HCT116 (cell line): Measurements from ENCODE around the gene CACNB2. TPM values are rescaled to one million over a fixed set of nuclear protein-coding genes. Genes with fewer than 3 reads are reported as not detected.

Experiments used
- ATAC-seq: fragments of 200-7000 bp; cut with Tn5 transposase; 2 replicates; pipeline ENCODE4 v1.9.1; 2020; ENCODE audit warnings: mild to moderate bottlenecking, moderate library complexity
- Bru-seq: library from RNA; stranded (reverse); fragments of 400-500 nt; gene quantifications from one replicate; lab custom pipeline; 2021; lab: Mats Ljungman, UMichigan
- BruChase-seq, 2 experiments: library from RNA; stranded (reverse); fragments of 400-500 nt; gene quantifications; one replicate each; lab custom pipeline; 2021; lab: Mats Ljungman, UMichigan
- BruUV-seq: library from RNA; stranded (reverse); fragments of 400-500 nt; replicated peaks from 2 replicates; lab custom pipeline; 2021; lab: Mats Ljungman, UMichigan
- CTCF ChIA-PET: fragments of 300-600 bp; sonication (Branson Sonifier 250); formaldehyde crosslinking; loops from one replicate; lab custom pipeline; 2021; ENCODE audit warnings: antibody characterized with exemption; lab: Charles Lee
- POLR2A ChIA-PET: fragments of 300-600, 350-600 bp; sonication (Branson Sonifier 250); formaldehyde crosslinking; loops from one replicate; lab custom pipeline; 2021; ENCODE audit warnings: antibody characterized with exemption; lab: Charles Lee
- RAD21 ChIA-PET, 2 experiments: fragments of 300-600 bp; sonication (Branson Sonifier 250); formaldehyde crosslinking; loops; one replicate each; lab custom pipeline; 2023; ENCODE audit warnings: low total read pairs in 2 of 2; ENCODE audit not compliant: uncharacterized antibody in 2 of 2, unreplicated experiment in 2 of 2, low non-redundant PET in 1 of 2; lab: Charles Lee
- DNase-seq: peaks from one replicate; pipeline ENCODE4 v3.0.0-alpha.2; 2010; ENCODE audit warnings: low read depth, low spot score
- H2AFZ ChIP-seq: fragments of 200-600 bp; shearing (Covaris generic), sonication (generic); 2 replicates; pipeline ENCODE4 v1.6.1; 2017; ENCODE audit warnings: low read depth, mixed run types, mixed read lengths, antibody characterized with exemption, low read length; ENCODE audit not compliant: poor library complexity, severe bottlenecking
- H3K27ac ChIP-seq: 2 replicates; pipeline ENCODE4 v1.5.1; 2012; ENCODE audit warnings: low read depth, low read length
- H3K27me3 ChIP-seq: fragments of 200-600 bp; sonication (generic); 2 replicates; pipeline ENCODE4 v1.6.1; 2016; ENCODE audit warnings: mixed run types, low read length, mixed read lengths; ENCODE audit not compliant: insufficient read depth
- H3K36me3 ChIP-seq, 2 experiments: fragments of 200-500 bp in 1 of 2; fragments of 200-600 bp in 1 of 2; sonication (Bioruptor generic) in 1 of 2; sonication (generic) in 1 of 2; 2 replicates each; pipeline versions ENCODE4 v1.5.1 to v1.6.1; 2014 to 2016; ENCODE audit warnings: low read length in 2 of 2, inconsistent platforms in 1 of 2, mixed read lengths in 1 of 2, mixed run types in 1 of 2; ENCODE audit not compliant: insufficient read depth in 2 of 2, control insufficient read depth in 1 of 2
- H3K4me1 ChIP-seq, 2 experiments: fragments of 200-600 bp in 1 of 2; sonication (generic) in 1 of 2; 2 replicates each; pipeline versions ENCODE4 v1.5.1 to v1.6.1; 2012 to 2017; ENCODE audit warnings: low read length in 2 of 2, inconsistent platforms in 1 of 2, mild to moderate bottlenecking in 1 of 2, mixed read lengths in 1 of 2, mixed run types in 1 of 2, moderate library complexity in 1 of 2; ENCODE audit not compliant: insufficient read depth in 2 of 2, control insufficient read depth in 1 of 2
- H3K4me2 ChIP-seq: fragments of 200-600 bp; sonication (generic); 2 replicates; pipeline ENCODE4 v1.6.1; 2017; ENCODE audit warnings: mixed run types, low read length, mixed read lengths
- H3K4me3 ChIP-seq, 2 experiments: fragments of 200-600 bp in 1 of 2; sonication (generic) in 1 of 2; replicated peaks in 1 of 2; 2 replicates each; pipeline ENCODE4 v1.5.1; 2011 to 2016; ENCODE audit warnings: low read length in 2 of 2, control low read depth in 1 of 2, low read depth in 1 of 2, mild to moderate bottlenecking in 1 of 2, mixed read lengths in 1 of 2, mixed run types in 1 of 2
- H3K79me2 ChIP-seq: fragments of 200-600 bp; sonication (generic); 2 replicates; pipeline ENCODE4 v1.6.1; 2017; ENCODE audit warnings: mild to moderate bottlenecking, mixed run types, low read length, moderate library complexity, mixed read lengths; ENCODE audit not compliant: insufficient read depth
- H3K9ac ChIP-seq: fragments of 200-600 bp; sonication (generic); 2 replicates; pipeline ENCODE4 v1.6.1; 2016; ENCODE audit warnings: low read length, mixed read lengths
- H3K9me2 ChIP-seq: fragments of 200-600 bp; sonication (generic), shearing (Covaris generic); 2 replicates; pipeline ENCODE4 v1.6.1; 2017; ENCODE audit warnings: mixed run types, mild to moderate bottlenecking, moderate library complexity; ENCODE audit not compliant: insufficient read depth
- H3K9me3 ChIP-seq, 2 experiments: fragments of 200-500 bp in 1 of 2; fragments of 200-600 bp in 1 of 2; sonication (Bioruptor generic) in 1 of 2; sonication (generic) in 1 of 2; 2 replicates each; pipeline ENCODE4 v1.6.1; 2014 to 2017; ENCODE audit warnings: low read length in 2 of 2, mixed read lengths in 2 of 2, inconsistent platforms in 1 of 2, low read depth in 1 of 2, mild to moderate bottlenecking in 1 of 2, mixed run types in 1 of 2, moderate library complexity in 1 of 2; ENCODE audit not compliant: control insufficient read depth in 1 of 2, insufficient read depth in 1 of 2
- H4K20me1 ChIP-seq: fragments of 200-600 bp; sonication (generic), shearing (Covaris generic); 2 replicates; pipeline ENCODE4 v1.6.1; 2017; ENCODE audit warnings: mixed run types, mild to moderate bottlenecking, moderate library complexity; ENCODE audit not compliant: insufficient read depth
- CBX3 ChIP-seq: IDR thresholded peaks from 2 replicates; pipeline ENCODE4 v1.6.1; 2012; ENCODE audit warnings: low read depth
- CEBPB ChIP-seq: IDR thresholded peaks from 2 replicates; pipeline ENCODE4 v1.6.1; 2012; ENCODE audit warnings: low read depth
- EGR1 ChIP-seq: IDR thresholded peaks from 2 replicates; pipeline ENCODE4 v1.6.1; 2012; ENCODE audit warnings: low read depth
- EZH2 ChIP-seq: fragments of 200-600 bp; sonication (generic); IDR thresholded peaks from 2 replicates; pipeline ENCODE4 v1.6.1; 2017; ENCODE audit warnings: antibody characterized with exemption, mixed run types
- EZH2phosphoT487 ChIP-seq: fragments of 200-600 bp; IDR thresholded peaks from 2 replicates; pipeline ENCODE4 v1.6.1; 2018; ENCODE audit warnings: antibody characterized with exemption, borderline replicate concordance
- JUND ChIP-seq: IDR thresholded peaks from 2 replicates; pipeline ENCODE4 v1.6.1; 2012
- POLR2A ChIP-seq: IDR thresholded peaks from 2 replicates; pipeline ENCODE4 v1.7.0; 2011; ENCODE audit warnings: borderline replicate concordance; ENCODE audit not compliant: insufficient read depth, insufficient read length; ENCODE audit errors: extremely low read depth
- POLR2AphosphoS5 ChIP-seq: IDR thresholded peaks from 2 replicates; pipeline ENCODE4 v1.6.1; 2011; ENCODE audit warnings: mild to moderate bottlenecking, low read depth, low read length, moderate library complexity
- RAD21 ChIP-seq: IDR thresholded peaks from 2 replicates; pipeline ENCODE4 v1.6.1; 2012; ENCODE audit warnings: low read depth, mild to moderate bottlenecking
- SP1 ChIP-seq: IDR thresholded peaks from 2 replicates; pipeline ENCODE4 v1.6.1; 2012; ENCODE audit warnings: low read depth
- TCF7L2 ChIP-seq: IDR thresholded peaks from 2 replicates; pipeline ENCODE4 v1.7.0; 2011; ENCODE audit warnings: borderline replicate concordance, inconsistent platforms; ENCODE audit not compliant: insufficient read depth, insufficient read length; ENCODE audit errors: extremely low read depth
- YY1 ChIP-seq: IDR thresholded peaks from 2 replicates; pipeline ENCODE4 v1.6.1; 2011; ENCODE audit warnings: low read length, low read depth, moderate library complexity, mild to moderate bottlenecking; ENCODE audit not compliant: insufficient replicate concordance; ENCODE audit errors: extremely low read depth
- ZNF274 ChIP-seq: fragments of 200-500 bp; sonication (Bioruptor generic); IDR thresholded peaks from 2 replicates; pipeline ENCODE4 v1.6.1; 2014; ENCODE audit warnings: mild to moderate bottlenecking, low read depth, low read length, inconsistent platforms
- intact Hi-C: fragments of 100-400 bp; cut with micrococcal nuclease; formaldehyde crosslinking; loops from 2 replicates; pipeline ENCODE4 v1.10.0; 2022
- long read RNA-seq: library from polyadenylated mRNA; unstranded; transcript quantifications from one replicate; pipeline ENCODE4 v2.0.0, GENCODE V29; 2021; ENCODE audit not compliant: unreplicated experiment
- polyA plus RNA-seq: library from polyadenylated mRNA; unstranded; fragments of >200 nt; gene quantifications from 2 replicates; pipeline ENCODE4 v1.2.1, GENCODE V29; 2012; ENCODE audit warnings: missing spikeins
- total RNA-seq: library from RNA; stranded (reverse); gene quantifications from one replicate; pipeline ENCODE4 v1.2.1, GENCODE V29; 2021; ENCODE audit not compliant: unreplicated experiment
- TF ChIP-seq, protein P1 (sequence below): IDR thresholded peaks from 2 replicates; pipeline ENCODE4 v1.6.1; 2012
- TF ChIP-seq, protein P2 (sequence below), 3 experiments: fragments of 200-600 bp in 1 of 3; sonication (generic) in 1 of 3; IDR thresholded peaks in 2 of 3; conservative IDR thresholded peaks in 1 of 3; 2 replicates each; pipeline ENCODE4 v1.5.1; 2012 to 2017; ENCODE audit warnings: low read depth in 2 of 3, low read length in 2 of 3, antibody characterized with exemption in 1 of 3, borderline replicate concordance in 1 of 3, control low read depth in 1 of 3, mild to moderate bottlenecking in 1 of 3, mixed read lengths in 1 of 3, mixed run types in 1 of 3, moderate library complexity in 1 of 3; ENCODE audit not compliant: insufficient read depth in 1 of 3

Gene CACNB2
- total RNA-seq: 0.71 TPM
- polyA plus RNA-seq: 0.43 and 1.8 TPM in 2 replicates
- Bru-seq, nascent RNA: percentile 32 among the genes with signal in this experiment
- percentile 20 among the genes with signal in this experiment for BruChase-seq, experiment 1, labeled RNA remaining after a 6-hour chase
- percentile 30 among the genes with signal in this experiment for BruChase-seq, experiment 2, labeled RNA remaining after a 2-hour chase
- long read RNA-seq, partial matches to known transcripts: 1 of 3 reads
- long read RNA-seq, other reads (novel, unspliced or antisense): 1 of 3 reads

DNA sequence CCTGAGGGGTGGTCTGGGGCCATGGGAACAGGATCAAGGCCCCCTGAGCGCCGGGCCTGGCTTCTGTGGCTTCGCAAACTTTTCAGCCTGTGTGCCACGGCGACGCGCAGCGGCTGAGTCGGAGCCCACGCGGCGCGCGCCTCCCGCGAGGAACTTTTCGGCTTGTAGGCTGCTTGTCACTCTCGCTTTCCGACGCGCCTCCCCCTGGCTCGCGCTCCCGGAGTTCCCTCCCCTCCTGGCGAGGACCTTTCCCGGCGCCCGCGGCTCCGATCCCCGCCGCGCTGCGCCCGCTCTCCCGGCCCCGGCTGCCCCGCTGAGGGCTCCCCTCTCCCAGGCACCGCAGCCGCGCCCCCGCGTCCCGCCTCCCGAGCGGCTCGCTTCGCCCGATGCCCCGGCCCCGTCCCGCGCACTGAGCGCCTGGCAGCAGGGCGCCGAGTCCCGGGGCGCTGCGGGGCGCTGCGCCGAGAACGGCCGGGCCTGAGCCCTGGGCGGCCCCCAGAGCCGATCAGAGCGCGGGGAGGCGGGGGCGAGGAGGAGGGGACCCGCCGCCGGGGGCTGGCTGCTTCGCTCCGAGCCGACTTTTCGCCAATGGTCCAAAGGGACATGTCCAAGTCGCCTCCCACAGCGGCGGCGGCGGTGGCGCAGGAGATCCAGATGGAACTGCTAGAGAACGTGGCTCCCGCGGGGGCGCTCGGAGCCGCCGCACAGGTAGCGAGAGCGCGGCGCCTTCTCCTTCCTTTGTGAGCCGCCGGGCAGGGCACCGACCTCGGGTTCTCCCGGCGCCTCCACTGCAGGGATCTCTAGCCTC is at the start of gene CACNB2:
Gene CACNB2, plus strand, starts transcription at position 276 of the 808 bp plus-strand sequence.
- peak within 1 kb of the TSS; percentile 41 to 53 for H3K4me3 ChIP-seq
- H3K4me1 ChIP-seq: peaks cover 0 to 3% of the 10 kb centered on the region in 2 experiments; a peak in 1 of 4 replicates
- no peaks in the 10 kb centered on the region for H3K36me3 ChIP-seq
- ATAC-seq (peak; percentile 85), DNase-seq (no peak)
- TF ChIP-seq CBX3: no peak
- no peak for TF ChIP-seq EZH2phosphoT487
- no peak for TF ChIP-seq RAD21
- no peak for TF ChIP-seq YY1
- TF ChIP-seq JUND: no peak
- H3K27ac ChIP-seq: peak within 1 kb of the TSS; percentile 12; the same call in 1 of the 2 replicates
- H3K79me2 ChIP-seq: no peaks in the 10 kb centered on the region
- no peaks in the 10 kb centered on the region for H4K20me1 ChIP-seq
- ChIA-PET RAD21 (no interaction called here), POLR2A (no interaction called here), CTCF (no interaction called here)
- no peaks in the 10 kb centered on the region for H3K27me3 ChIP-seq
- peak within 1 kb of the TSS; percentile 48 for H2AFZ ChIP-seq
- H3K9ac ChIP-seq: 0 out of 2 replicates have a peak within 1 kb of the TSS, but pooled peaks have one; percentile 27
- BruUV-seq: no TSS peak
- intact Hi-C loops: no loop called here
- H3K4me2 ChIP-seq: peak within 1 kb of the TSS; percentile 69
- no peaks in the 10 kb centered on the region for H3K9me3 ChIP-seq
- no peaks in the 10 kb centered on the region for H3K9me2 ChIP-seq

DNA sequence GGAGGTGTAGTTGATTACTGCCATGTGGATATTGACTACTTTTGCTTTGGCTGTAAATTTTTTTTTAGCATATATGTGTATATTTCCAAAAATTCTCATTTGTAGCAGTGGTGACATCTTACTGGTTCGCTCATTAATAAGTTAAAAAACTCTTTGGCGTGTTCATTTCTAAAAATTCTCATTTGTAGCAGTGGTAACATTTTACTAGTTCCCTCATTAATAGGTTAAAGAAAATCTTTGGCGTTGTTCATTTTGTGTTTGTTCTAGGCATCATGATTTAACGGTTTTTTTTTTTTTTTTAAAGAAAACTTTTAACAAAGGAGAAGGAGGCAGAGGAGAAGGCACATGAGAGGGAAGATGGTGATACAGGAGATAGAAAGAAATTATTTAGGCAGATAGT is 45.9 kb upstream of the CACNB2 start:
- Histone ChIP-seq H3K9ac (no peak overlapping the region), H3K27me3 (no peaks in the 10 kb centered on the region; the same call in 1 of the 2 replicates), H3K4me2 (no peak overlapping the region), H3K4me3 (no peak overlapping the region), H3K36me3 (no peaks in the 10 kb centered on the region), H3K27ac (no peak overlapping the region), H3K9me3 (no peaks in the 10 kb centered on the region), H3K4me1 (no peaks in the 10 kb centered on the region), H4K20me1 (no peaks in the 10 kb centered on the region), H3K79me2 (no peaks in the 10 kb centered on the region), H3K9me2 (no peaks in the 10 kb centered on the region), H2AFZ (no peak overlapping the region)
- RAD21 ChIA-PET: no interaction called here
- intact Hi-C loops: no loop called here
- ATAC-seq (no peak), DNase-seq (no peak)
- CTCF ChIA-PET: no interaction called here
- POLR2A ChIA-PET: no interaction called here
- no TSS peak for BruUV-seq
- TF ChIP-seq ZNF274 (no peak), TCF7L2 (no peak), RAD21 (no peak), EZH2 (no peak), JUND (no peak), YY1 (no peak), EZH2phosphoT487 (no peak), POLR2A (no peak), SP1 (no peak), EGR1 (no peak), POLR2AphosphoS5 (no peak), CEBPB (no peak)
- TF ChIP-seq, protein P1, sequence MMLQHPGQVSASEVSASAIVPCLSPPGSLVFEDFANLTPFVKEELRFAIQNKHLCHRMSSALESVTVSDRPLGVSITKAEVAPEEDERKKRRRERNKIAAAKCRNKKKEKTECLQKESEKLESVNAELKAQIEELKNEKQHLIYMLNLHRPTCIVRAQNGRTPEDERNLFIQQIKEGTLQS: no peak
- TF ChIP-seq, protein P2, sequence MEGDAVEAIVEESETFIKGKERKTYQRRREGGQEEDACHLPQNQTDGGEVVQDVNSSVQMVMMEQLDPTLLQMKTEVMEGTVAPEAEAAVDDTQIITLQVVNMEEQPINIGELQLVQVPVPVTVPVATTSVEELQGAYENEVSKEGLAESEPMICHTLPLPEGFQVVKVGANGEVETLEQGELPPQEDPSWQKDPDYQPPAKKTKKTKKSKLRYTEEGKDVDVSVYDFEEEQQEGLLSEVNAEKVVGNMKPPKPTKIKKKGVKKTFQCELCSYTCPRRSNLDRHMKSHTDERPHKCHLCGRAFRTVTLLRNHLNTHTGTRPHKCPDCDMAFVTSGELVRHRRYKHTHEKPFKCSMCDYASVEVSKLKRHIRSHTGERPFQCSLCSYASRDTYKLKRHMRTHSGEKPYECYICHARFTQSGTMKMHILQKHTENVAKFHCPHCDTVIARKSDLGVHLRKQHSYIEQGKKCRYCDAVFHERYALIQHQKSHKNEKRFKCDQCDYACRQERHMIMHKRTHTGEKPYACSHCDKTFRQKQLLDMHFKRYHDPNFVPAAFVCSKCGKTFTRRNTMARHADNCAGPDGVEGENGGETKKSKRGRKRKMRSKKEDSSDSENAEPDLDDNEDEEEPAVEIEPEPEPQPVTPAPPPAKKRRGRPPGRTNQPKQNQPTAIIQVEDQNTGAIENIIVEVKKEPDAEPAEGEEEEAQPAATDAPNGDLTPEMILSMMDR (IDR thresholded peaks at IDR 0.05 in 2 of 3, conservative IDR thresholded peaks at IDR 0.05 in 1 of 3; ENCODE audit: borderline replicate concordance in 1 of 3, insufficient read depth in 1 of 3, low read depth in 2 of 3, low read length in 2 of 3): no peak
